HL-60/S4 treated with phorbol 12-myristate 13-acetate at 8.2 ng/mL for 4 days and 3 days (cell line): ENCODE data around the gene AGAP1.

Experiments used
- in situ Hi-C: fragments of 300-500 bp; cut with MboI; formaldehyde crosslinking; loops from 2 replicates; pipeline ENCODE4 v1.15.0; 2022; ENCODE audit warnings: low sequenced_read_pairs

AGAP1 gene

GRCh38 chr2:235546151-235546435 is 52.2 kb downstream of the AGAP1 start:
- in situ Hi-C loops: no loop called here

- in situ Hi-C loops: no loop called here
Measured at GRCh38 chr2:235546436-235546835, 52.6 kb downstream of the AGAP1 start.

- in situ Hi-C loops: no loop called here
Measured at GRCh38 chr2:235549735-235550377, 56.0 kb downstream of the AGAP1 start.

- in situ Hi-C loops: no loop called here
Measured at GRCh38 chr2:235550378-235550760, 56.5 kb downstream of the AGAP1 start.

GRCh38 chr2:235550946-235551345 is 57.1 kb downstream of the AGAP1 start:
- in situ Hi-C loops: no loop called here

- in situ Hi-C loops: no loop called here
Measured at GRCh38 chr2:235551965-235552364, 58.1 kb downstream of the AGAP1 start.

GRCh38 chr2:235552671-235553070 is 58.8 kb downstream of the AGAP1 start:
- in situ Hi-C loops: no loop called here

GRCh38 chr2:235553291-235553690 is 59.4 kb downstream of the AGAP1 start:
- in situ Hi-C loops: no loop called here

- in situ Hi-C loops: no loop called here
Measured at GRCh38 chr2:235553696-235554100, 59.9 kb downstream of the AGAP1 start.

- in situ Hi-C loops: no loop called here
Measured at GRCh38 chr2:235554385-235554784, 60.5 kb downstream of the AGAP1 start.

GRCh38 chr2:235554936-235555335 is 61.1 kb downstream of the AGAP1 start:
- in situ Hi-C loops: no loop called here

GRCh38 chr2:235555371-235555770 is 61.5 kb downstream of the AGAP1 start:
- in situ Hi-C loops: no loop called here

GRCh38 chr2:235556086-235556485 is 62.2 kb downstream of the AGAP1 start:
- in situ Hi-C loops: no loop called here

GRCh38 chr2:235556901-235557300 is 63.1 kb downstream of the AGAP1 start:
- in situ Hi-C loops: no loop called here

- in situ Hi-C loops: no loop called here
Measured at GRCh38 chr2:235557903-235558302, 64.1 kb downstream of the AGAP1 start.

GRCh38 chr2:235558572-235558971 is 64.7 kb downstream of the AGAP1 start:
- in situ Hi-C loops: no loop called here

- in situ Hi-C loops: no loop called here
Measured at GRCh38 chr2:235560345-235560744, 66.5 kb downstream of the AGAP1 start.

- in situ Hi-C loops: no loop called here
Measured at GRCh38 chr2:235561450-235561849, 67.6 kb downstream of the AGAP1 start.

- in situ Hi-C loops: no loop called here
Measured at GRCh38 chr2:235562065-235562747, 68.4 kb downstream of the AGAP1 start.

GRCh38 chr2:235563056-235563910 is 69.4 kb downstream of the AGAP1 start:
- in situ Hi-C loops: no loop called here

- in situ Hi-C loops: no loop called here
Measured at GRCh38 chr2:235564066-235564465, 70.2 kb downstream of the AGAP1 start.
